Measurements from ENCODE around the gene FSTL5.

Gene FSTL5

DNA sequence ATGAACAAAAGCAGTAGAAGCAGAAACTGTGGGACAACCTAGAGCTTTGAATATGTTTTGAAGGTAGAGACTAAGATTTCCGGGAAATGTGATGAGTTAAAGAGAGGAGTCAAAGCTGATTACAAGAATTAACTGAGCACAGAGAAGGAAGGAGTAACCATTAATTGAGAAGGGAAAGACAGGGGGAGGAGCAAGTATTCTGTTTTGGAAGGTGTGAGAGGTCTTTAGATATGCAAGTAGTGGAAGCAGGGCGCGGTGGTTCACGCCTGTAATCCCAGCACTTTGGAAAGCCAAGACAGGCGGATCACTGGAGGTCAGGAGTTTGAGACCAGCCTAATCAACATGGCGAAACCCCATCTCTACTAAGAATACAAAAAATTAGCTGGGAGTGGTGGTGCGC lies 171.5 kb downstream of the FSTL5 start:
- Histone ChIP-seq H3K27ac (ENCODE audit: low read length) (no peak overlapping the region), H3K4me3 (ENCODE audit: low read length) (no peak overlapping the region), H3K27me3 (ENCODE audit: insufficient read depth, low read length) (no peaks in the 10 kb centered on the region), H3K9ac (ENCODE audit: low read depth, low read length) (no peak overlapping the region), H3K9me3 (ENCODE audit: insufficient read depth, low read depth, low read length) (no peaks in the 10 kb centered on the region), H3K4me1 (ENCODE audit: insufficient read depth, low read length) (peaks cover 21% of the 10 kb centered on the region; the same call in 1 of the 2 replicates), H3K36me3 (ENCODE audit: insufficient read depth, low read depth, low read length) (no peaks in the 10 kb centered on the region)

DNA sequence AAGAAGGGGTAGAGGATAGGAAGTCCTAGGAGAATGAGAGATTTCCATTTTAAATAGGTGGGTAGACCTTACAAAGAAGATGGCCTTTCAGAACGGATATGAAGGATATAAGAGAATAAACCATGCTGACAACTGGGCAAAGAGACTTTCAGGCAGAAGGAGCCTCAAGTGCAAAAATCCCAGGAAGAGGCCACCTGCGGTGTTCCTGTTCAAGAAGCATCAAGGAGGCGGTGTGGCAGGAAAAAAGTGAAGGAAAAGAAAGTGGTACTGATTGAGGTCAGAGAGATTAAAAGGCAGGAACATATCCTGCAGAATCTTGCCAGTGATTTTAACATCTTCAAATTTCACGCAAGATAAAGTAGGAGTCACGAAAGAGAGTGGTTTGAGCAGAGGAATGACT lies 172.0 kb downstream of the FSTL5 start:
- Histone ChIP-seq H3K9me3 (ENCODE audit: insufficient read depth, low read depth, low read length) (no peaks in the 10 kb centered on the region), H3K36me3 (ENCODE audit: insufficient read depth, low read depth, low read length) (no peaks in the 10 kb centered on the region), H3K4me3 (ENCODE audit: low read length) (no peak overlapping the region), H3K27me3 (ENCODE audit: insufficient read depth, low read length) (no peaks in the 10 kb centered on the region), H3K27ac (ENCODE audit: low read length) (no peak overlapping the region), H3K4me1 (ENCODE audit: insufficient read depth, low read length) (peaks cover 21% of the 10 kb centered on the region; the same call in 1 of the 2 replicates), H3K9ac (ENCODE audit: low read depth, low read length) (no peak overlapping the region)

DNA sequence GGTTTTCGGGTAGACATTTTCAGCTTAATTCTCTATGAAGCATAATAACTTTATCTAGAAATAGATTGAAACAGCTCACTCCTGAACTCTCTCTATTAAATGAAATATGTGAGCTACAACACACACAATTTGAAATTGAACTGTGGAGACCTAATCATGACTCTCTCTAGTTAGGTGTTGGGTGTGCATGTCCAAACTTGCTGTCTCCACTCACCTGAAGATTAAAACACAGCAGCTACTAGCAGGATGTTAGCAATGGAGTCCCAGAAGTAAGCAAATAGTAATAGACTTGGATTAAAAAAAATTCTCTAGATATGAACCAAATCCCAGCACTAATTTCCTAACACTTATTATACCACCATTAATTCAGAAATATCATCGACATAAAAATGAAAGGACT lies 173.1 kb downstream of the FSTL5 start:
- Histone ChIP-seq H3K27me3 (ENCODE audit: insufficient read depth, low read length) (no peaks in the 10 kb centered on the region), H3K9ac (ENCODE audit: low read depth, low read length) (no peak overlapping the region), H3K27ac (ENCODE audit: low read length) (no peak overlapping the region), H3K36me3 (ENCODE audit: insufficient read depth, low read depth, low read length) (no peaks in the 10 kb centered on the region), H3K9me3 (ENCODE audit: insufficient read depth, low read depth, low read length) (no peaks in the 10 kb centered on the region), H3K4me3 (ENCODE audit: low read length) (no peak overlapping the region), H3K4me1 (ENCODE audit: insufficient read depth, low read length) (peaks cover 15% of the 10 kb centered on the region; the same call in 1 of the 2 replicates)

DNA sequence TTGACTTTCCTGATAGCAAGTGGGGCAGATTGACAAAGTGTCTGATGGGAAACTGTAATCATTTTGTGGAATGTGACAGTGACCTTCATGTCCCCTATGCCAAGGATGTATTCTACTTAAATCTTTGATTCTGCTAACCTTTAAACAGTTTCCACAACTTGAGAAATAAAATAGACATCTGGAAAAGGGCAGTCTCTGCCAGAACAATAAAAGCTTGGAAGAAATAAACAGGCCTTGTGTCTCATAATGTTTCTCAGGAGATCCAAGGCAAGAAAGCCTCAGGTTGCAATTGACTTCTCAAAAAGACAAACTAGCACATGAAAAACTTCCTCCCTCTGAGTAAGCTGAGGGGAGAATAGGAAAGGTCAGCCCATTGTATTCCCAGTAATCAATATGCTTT lies 174.9 kb downstream of the FSTL5 start:
- H3K4me3 ChIP-seq (ENCODE audit: low read length), result no peak overlapping the region
- no peaks in the 10 kb centered on the region for H3K9me3 ChIP-seq (ENCODE audit: insufficient read depth, low read depth, low read length)
- peaks cover 14% of the 10 kb centered on the region; the same call in 1 of the 2 replicates for H3K4me1 ChIP-seq (ENCODE audit: insufficient read depth, low read length)
- no peak overlapping the region for H3K9ac ChIP-seq (ENCODE audit: low read depth, low read length)
- no peaks in the 10 kb centered on the region for H3K36me3 ChIP-seq (ENCODE audit: insufficient read depth, low read depth, low read length)
- no peak overlapping the region for H3K27ac ChIP-seq (ENCODE audit: low read length)
- H3K27me3 ChIP-seq (ENCODE audit: insufficient read depth, low read length), result no peaks in the 10 kb centered on the region

DNA sequence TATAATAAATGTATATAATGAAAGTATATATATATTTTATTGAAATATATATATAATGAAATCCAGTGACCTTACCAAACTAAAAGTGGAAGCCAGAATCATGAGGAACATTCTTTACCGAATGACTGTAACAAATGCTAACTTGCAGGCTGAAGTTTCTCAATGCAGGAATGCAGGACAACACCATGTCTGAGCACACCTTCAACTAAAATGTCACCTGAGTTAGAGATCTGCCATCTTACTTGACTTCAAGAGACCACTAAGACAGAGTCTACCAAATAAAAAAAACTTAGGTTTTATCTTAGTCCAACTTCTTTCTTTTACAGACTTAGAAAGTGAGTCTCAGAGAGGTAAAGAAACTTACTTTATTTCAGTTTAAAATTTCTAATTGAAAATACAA lies 176.2 kb downstream of the FSTL5 start:
- H3K4me1 ChIP-seq (ENCODE audit: insufficient read depth, low read length), result peaks cover 14% of the 10 kb centered on the region; the same call in 1 of the 2 replicates
- no peak overlapping the region for H3K4me3 ChIP-seq (ENCODE audit: low read length)
- H3K9me3 ChIP-seq (ENCODE audit: insufficient read depth, low read depth, low read length), result no peaks in the 10 kb centered on the region
- H3K27ac ChIP-seq (ENCODE audit: low read length), result no peak overlapping the region
- no peaks in the 10 kb centered on the region for H3K27me3 ChIP-seq (ENCODE audit: insufficient read depth, low read length)
- no peaks in the 10 kb centered on the region for H3K36me3 ChIP-seq (ENCODE audit: insufficient read depth, low read depth, low read length)
- no peak overlapping the region for H3K9ac ChIP-seq (ENCODE audit: low read depth, low read length)

DNA sequence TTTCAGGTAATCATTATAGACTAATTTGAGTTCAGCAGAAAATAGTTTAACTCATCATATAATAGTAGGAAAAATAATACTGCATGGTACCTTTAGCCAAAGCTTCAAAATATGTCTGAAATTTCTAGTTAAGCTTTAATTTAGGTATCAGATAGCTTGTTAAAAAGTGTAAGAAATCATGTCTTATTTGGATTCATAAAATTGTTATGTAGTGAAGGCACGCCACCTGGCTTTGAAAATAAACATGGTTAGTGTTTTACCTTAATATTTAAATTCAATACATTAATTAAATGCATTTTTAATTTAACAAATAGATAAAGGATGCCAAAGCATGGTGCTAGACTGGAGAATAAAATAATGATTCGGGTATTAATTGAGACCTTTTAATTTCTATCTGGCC lies 211.4 kb downstream of the FSTL5 start:
- Histone ChIP-seq H3K27ac (ENCODE audit: low read length) (no peak overlapping the region), H3K9ac (ENCODE audit: low read depth, low read length) (no peak overlapping the region), H3K9me3 (ENCODE audit: insufficient read depth, low read depth, low read length) (no peaks in the 10 kb centered on the region), H3K4me3 (ENCODE audit: low read length) (no peak overlapping the region), H3K27me3 (ENCODE audit: insufficient read depth, low read length) (no peaks in the 10 kb centered on the region), H3K36me3 (ENCODE audit: insufficient read depth, low read depth, low read length) (no peaks in the 10 kb centered on the region), H3K4me1 (ENCODE audit: insufficient read depth, low read length) (no peaks in the 10 kb centered on the region)

DNA sequence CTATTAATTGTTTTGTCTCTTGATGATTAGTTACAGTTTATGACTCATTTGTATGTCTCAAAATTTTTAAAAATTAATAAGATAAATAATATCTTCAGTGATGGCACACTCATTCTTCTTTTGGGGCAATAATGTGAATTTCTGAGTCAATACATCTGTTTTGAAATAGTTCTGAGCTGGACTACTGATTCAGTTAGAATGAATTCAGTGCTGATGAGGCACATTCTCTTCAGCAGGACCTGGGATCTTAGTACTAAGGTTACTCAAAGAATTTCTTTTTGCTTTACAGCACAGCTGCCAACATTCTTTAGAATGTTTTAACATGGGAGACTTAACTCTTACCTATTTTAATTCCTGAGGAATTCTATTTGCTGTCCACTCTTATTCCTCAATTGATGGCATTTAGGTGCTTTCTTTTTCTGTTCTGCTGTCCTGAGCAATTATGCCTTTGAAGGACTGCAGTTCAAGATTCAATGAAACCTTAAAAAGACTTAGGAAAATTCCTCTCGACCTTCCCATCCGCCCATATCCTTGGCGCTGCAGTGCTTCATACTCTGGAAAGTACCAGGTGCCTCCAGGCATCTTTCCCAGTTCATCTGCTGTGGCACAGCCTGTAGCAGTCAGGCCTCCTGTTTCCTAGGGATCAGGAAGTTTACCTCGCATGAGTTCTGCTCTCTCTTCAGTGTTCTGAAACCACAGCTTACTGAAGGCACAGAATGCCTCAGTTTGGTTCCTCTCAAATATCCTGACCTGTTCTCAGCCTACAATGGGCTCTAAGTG lies 213.7 kb downstream of the FSTL5 start:
- no peaks in the 10 kb centered on the region for H3K4me1 ChIP-seq (ENCODE audit: insufficient read depth, low read length)
- no peak overlapping the region for H3K9ac ChIP-seq (ENCODE audit: low read depth, low read length)
- H3K4me3 ChIP-seq (ENCODE audit: low read length), result no peak overlapping the region
- H3K27me3 ChIP-seq (ENCODE audit: insufficient read depth, low read length), result no peaks in the 10 kb centered on the region
- H3K9me3 ChIP-seq (ENCODE audit: insufficient read depth, low read depth, low read length), result no peaks in the 10 kb centered on the region
- no peaks in the 10 kb centered on the region for H3K36me3 ChIP-seq (ENCODE audit: insufficient read depth, low read depth, low read length)
- H3K27ac ChIP-seq (ENCODE audit: low read length), result no peak overlapping the region

DNA sequence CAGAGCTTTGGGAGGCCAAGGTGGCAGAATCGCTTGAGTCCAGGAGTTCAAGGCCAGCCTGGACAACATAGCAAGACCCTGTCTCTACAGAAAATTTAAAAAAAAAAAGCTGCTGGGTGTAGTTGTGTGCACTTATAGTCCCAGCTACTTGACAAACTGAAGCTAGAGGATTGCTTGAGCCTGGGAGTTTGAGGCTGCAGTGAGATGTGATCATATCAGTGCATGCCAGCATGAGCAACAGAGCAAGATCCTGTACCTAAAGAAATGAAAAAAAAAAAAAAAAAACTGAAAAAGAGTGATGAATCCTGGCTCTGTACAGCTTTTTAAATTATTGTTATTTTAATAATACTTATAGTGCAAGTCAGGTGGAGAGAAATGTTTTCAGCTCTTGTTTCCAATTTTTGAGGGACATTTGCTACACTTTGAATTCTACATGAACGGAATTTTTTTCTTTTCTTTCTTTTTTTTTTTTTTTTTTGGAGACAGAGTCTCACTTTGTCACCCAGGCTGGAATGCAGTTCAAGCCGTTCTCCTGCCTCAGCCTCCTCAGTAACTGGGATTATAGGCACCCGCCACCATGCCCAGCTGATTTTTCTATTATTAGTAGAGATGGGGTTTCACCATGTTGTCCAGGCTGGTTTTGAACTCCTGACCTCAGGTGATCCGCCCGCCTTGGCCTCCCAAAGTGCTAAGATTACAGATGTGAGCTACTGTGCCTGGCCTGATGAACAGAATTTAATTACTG lies 215.6 kb downstream of the FSTL5 start:
- Histone ChIP-seq H3K27me3 (ENCODE audit: insufficient read depth, low read length) (no peaks in the 10 kb centered on the region), H3K9me3 (ENCODE audit: insufficient read depth, low read depth, low read length) (no peaks in the 10 kb centered on the region), H3K4me1 (ENCODE audit: insufficient read depth, low read length) (no peaks in the 10 kb centered on the region), H3K4me3 (ENCODE audit: low read length) (no peak overlapping the region), H3K9ac (ENCODE audit: low read depth, low read length) (no peak overlapping the region), H3K36me3 (ENCODE audit: insufficient read depth, low read depth, low read length) (no peaks in the 10 kb centered on the region), H3K27ac (ENCODE audit: low read length) (no peak overlapping the region)

DNA sequence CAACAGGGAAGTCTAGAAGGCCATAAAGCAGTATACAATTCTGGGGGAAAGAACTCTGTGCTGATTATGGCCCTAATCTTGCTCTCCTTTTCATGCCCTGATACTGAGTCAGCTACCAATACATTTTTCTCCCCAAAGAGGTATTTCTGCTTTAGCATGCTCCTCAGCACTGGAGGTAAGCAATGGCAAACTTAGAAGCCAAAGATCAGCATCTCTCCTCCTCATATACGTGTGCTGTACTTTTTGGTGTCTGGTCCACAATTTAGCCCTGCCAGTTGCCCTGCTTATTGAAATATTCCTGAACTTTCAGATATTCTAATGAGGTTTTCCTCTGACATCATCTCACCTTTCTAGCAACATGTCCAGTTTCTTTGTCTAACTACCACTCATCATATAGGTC lies 226.2 kb downstream of the FSTL5 start:
- Histone ChIP-seq H3K27me3 (ENCODE audit: insufficient read depth, low read length) (no peaks in the 10 kb centered on the region), H3K27ac (ENCODE audit: low read length) (no peak overlapping the region), H3K36me3 (ENCODE audit: insufficient read depth, low read depth, low read length) (no peaks in the 10 kb centered on the region), H3K9ac (ENCODE audit: low read depth, low read length) (no peak overlapping the region), H3K4me1 (ENCODE audit: insufficient read depth, low read length) (no peaks in the 10 kb centered on the region), H3K4me3 (ENCODE audit: low read length) (no peak overlapping the region), H3K9me3 (ENCODE audit: insufficient read depth, low read depth, low read length) (no peaks in the 10 kb centered on the region)

DNA sequence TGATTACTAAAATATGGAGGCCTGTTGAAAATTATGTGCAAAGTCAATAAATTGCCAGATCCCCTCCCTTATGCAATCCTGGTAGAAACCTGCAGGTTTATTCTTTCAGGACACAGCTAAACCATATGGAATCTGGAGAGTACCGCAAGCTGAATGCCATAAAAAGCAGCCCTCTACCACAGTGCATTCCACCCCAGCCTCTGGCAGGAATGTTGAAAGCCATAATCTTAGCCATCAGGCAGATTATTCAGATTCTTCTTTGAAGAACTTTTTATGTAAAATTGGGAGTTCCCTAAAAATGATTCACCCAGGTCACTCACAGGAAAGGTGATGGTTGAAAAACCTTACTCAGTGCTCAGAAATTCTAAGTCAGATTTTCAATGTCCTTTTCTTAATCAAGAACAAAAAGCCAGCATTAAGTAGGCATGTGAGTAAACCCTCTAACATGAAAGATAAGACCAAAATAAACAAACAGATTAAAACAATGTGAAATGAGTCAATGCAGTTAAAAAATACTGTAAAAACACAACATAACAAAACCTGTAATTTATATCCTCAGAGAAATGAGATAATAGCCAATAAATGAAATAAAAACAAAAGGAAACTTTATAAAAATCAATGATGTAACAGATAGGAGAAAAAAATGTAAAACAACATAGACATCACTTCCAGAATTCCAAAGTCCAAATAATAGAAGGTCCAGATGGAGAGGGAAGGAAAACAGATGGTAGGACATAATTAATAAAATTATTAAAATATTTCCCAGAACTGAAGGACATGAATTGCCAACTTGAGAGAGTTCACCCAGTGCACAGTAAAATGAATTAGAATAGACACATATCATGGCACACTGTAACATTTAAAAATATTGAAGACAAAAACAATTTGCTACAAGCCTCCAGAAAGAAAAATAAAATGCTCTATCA lies 226.9 kb downstream of the FSTL5 start:
- no peak overlapping the region for H3K9ac ChIP-seq (ENCODE audit: low read depth, low read length)
- no peaks in the 10 kb centered on the region for H3K36me3 ChIP-seq (ENCODE audit: insufficient read depth, low read depth, low read length)
- no peaks in the 10 kb centered on the region for H3K27me3 ChIP-seq (ENCODE audit: insufficient read depth, low read length)
- no peaks in the 10 kb centered on the region for H3K9me3 ChIP-seq (ENCODE audit: insufficient read depth, low read depth, low read length)
- H3K4me1 ChIP-seq (ENCODE audit: insufficient read depth, low read length), result no peaks in the 10 kb centered on the region
- no peak overlapping the region for H3K27ac ChIP-seq (ENCODE audit: low read length)
- no peak overlapping the region for H3K4me3 ChIP-seq (ENCODE audit: low read length)

DNA sequence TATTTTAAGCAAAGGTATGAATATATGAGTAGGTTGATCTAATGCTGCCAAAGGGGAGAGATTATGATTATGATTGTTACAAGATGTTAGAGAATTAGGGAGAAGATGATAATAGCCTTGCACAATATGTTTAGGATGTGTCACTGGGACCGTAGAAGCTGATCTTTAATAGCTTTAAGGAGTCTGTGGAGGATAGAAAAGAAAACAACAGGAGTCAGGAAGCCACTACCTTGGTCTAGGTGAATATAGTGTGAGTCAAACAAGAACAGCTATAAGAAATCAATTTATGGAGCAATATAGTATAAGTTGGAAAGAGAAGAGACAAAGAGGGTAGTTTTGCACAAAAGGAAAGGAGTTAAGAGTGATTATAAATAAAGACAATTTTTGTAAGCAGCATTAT lies 232.7 kb downstream of the FSTL5 start:
- no peaks in the 10 kb centered on the region for H3K9me3 ChIP-seq (ENCODE audit: insufficient read depth, low read depth, low read length)
- H3K9ac ChIP-seq (ENCODE audit: low read depth, low read length), result no peak overlapping the region
- no peak overlapping the region for H3K4me3 ChIP-seq (ENCODE audit: low read length)
- no peaks in the 10 kb centered on the region for H3K27me3 ChIP-seq (ENCODE audit: insufficient read depth, low read length)
- no peaks in the 10 kb centered on the region for H3K36me3 ChIP-seq (ENCODE audit: insufficient read depth, low read depth, low read length)
- no peak overlapping the region for H3K27ac ChIP-seq (ENCODE audit: low read length)
- peaks cover 16% of the 10 kb centered on the region for H3K4me1 ChIP-seq (ENCODE audit: insufficient read depth, low read length)
